HG02870 (cell line): ENCODE results near the gene SLC7A10.
"Not testable (repeated sequence)": the region's sequence is repeated elsewhere in the genome, so short reads cannot be mapped to it uniquely, and the experiment has no call there.

ENCODE experiments used
- ATAC-seq: cut with Tn5 transposase; IDR thresholded peaks from one replicate; pipeline ENCODE4 v1.9.1; 2021; ENCODE audit warnings: mild to moderate bottlenecking, moderate library complexity; ENCODE audit not compliant: unreplicated experiment

The SLC7A10 gene

GRCh38 chr19:33187183-33187540 is 38.5 kb downstream of the SLC7A10 start:
- no peak for ATAC-seq

GRCh38 chr19:33186431-33187182 is 39.0 kb downstream of the SLC7A10 start:
- ATAC-seq: no peak

- peak; percentile 9 for ATAC-seq
Measured at GRCh38 chr19:33177417-33177979, 48.2 kb downstream of the SLC7A10 start.

- ATAC-seq: peak; percentile 81
Measured at GRCh38 chr19:33176670-33177416, 48.8 kb downstream of the SLC7A10 start.

GRCh38 chr19:33175886-33176669 is 49.6 kb downstream of the SLC7A10 start:
- no peak for ATAC-seq

GRCh38 chr19:33175156-33175782 is 50.4 kb downstream of the SLC7A10 start:
- no peak for ATAC-seq

- no peak for ATAC-seq
Measured at GRCh38 chr19:33174186-33174585, 51.5 kb downstream of the SLC7A10 start.

GRCh38 chr19:33171916-33172359 is 53.7 kb downstream of the SLC7A10 start:
- no peak for ATAC-seq

- ATAC-seq: no peak
Measured at GRCh38 chr19:33171222-33171795, 54.3 kb downstream of the SLC7A10 start.

- ATAC-seq: no peak
Measured at GRCh38 chr19:33168528-33168927, 57.1 kb downstream of the SLC7A10 start.

GRCh38 chr19:33167438-33167837 is 58.2 kb downstream of the SLC7A10 start:
- ATAC-seq: no peak

- ATAC-seq: not testable (repeated sequence)
Measured at GRCh38 chr19:33166037-33166436, 59.6 kb downstream of the SLC7A10 start.

GRCh38 chr19:33163481-33163880 is 62.2 kb downstream of the SLC7A10 start:
- ATAC-seq: no peak

GRCh38 chr19:33161201-33161600 is 64.4 kb downstream of the SLC7A10 start:
- ATAC-seq: no peak

GRCh38 chr19:33159893-33160292 is 65.8 kb downstream of the SLC7A10 start:
- no peak for ATAC-seq

GRCh38 chr19:33159149-33159548 is 66.5 kb downstream of the SLC7A10 start:
- no peak for ATAC-seq
